ENCODE results near the gene RAPGEF6. TPM values are rescaled to one million over a fixed set of nuclear protein-coding genes. Genes with fewer than 3 reads are reported as not detected.

The RAPGEF6 gene
- total and polyA plus RNA-seq, 9 of the 15 experiments (the other 6 are each of a cell fraction or from before 2014, with no cell fraction given): 2.7 to 23.4 (median 12.7) TPM

- no peak for TF ChIP-seq ZFP1 (CRISPR knock-in tag; IDR thresholded peaks at IDR 0.05)
- TF ChIP-seq, protein P1, sequence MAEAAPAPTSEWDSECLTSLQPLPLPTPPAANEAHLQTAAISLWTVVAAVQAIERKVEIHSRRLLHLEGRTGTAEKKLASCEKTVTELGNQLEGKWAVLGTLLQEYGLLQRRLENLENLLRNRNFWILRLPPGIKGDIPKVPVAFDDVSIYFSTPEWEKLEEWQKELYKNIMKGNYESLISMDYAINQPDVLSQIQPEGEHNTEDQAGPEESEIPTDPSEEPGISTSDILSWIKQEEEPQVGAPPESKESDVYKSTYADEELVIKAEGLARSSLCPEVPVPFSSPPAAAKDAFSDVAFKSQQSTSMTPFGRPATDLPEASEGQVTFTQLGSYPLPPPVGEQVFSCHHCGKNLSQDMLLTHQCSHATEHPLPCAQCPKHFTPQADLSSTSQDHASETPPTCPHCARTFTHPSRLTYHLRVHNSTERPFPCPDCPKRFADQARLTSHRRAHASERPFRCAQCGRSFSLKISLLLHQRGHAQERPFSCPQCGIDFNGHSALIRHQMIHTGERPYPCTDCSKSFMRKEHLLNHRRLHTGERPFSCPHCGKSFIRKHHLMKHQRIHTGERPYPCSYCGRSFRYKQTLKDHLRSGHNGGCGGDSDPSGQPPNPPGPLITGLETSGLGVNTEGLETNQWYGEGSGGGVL (CRISPR knock-in tag; IDR thresholded peaks at IDR 0.05): no peak
- TF ChIP-seq ATF1 (CRISPR knock-in tag; IDR thresholded peaks at IDR 0.05): no peak
- TF ChIP-seq ATF1 (tag; IDR thresholded peaks at IDR 0.05): no peak
- no peak for TF ChIP-seq SMARCC2 (IDR thresholded peaks at IDR 0.05; ENCODE audit: low read depth)
- TF ChIP-seq CHD4 (IDR thresholded peaks at IDR 0.05; ENCODE audit: insufficient read depth, insufficient replicate concordance, low read depth, low read length, poor library complexity, severe bottlenecking): no peak
- TF ChIP-seq EHMT2 (IDR thresholded peaks at IDR 0.05): no peak
- no peak for TF ChIP-seq BCL6 (CRISPR knock-in tag; IDR thresholded peaks at IDR 0.05)
- TF ChIP-seq SAFB2 (IDR thresholded peaks at IDR 0.05; ENCODE audit: borderline replicate concordance, low read depth, low read length, severe bottlenecking): no peak
- TF ChIP-seq FIP1L1 (IDR thresholded peaks at IDR 0.05; ENCODE audit: low read depth, low read length, poor library complexity, severe bottlenecking): no peak
- TF ChIP-seq, protein P2, sequence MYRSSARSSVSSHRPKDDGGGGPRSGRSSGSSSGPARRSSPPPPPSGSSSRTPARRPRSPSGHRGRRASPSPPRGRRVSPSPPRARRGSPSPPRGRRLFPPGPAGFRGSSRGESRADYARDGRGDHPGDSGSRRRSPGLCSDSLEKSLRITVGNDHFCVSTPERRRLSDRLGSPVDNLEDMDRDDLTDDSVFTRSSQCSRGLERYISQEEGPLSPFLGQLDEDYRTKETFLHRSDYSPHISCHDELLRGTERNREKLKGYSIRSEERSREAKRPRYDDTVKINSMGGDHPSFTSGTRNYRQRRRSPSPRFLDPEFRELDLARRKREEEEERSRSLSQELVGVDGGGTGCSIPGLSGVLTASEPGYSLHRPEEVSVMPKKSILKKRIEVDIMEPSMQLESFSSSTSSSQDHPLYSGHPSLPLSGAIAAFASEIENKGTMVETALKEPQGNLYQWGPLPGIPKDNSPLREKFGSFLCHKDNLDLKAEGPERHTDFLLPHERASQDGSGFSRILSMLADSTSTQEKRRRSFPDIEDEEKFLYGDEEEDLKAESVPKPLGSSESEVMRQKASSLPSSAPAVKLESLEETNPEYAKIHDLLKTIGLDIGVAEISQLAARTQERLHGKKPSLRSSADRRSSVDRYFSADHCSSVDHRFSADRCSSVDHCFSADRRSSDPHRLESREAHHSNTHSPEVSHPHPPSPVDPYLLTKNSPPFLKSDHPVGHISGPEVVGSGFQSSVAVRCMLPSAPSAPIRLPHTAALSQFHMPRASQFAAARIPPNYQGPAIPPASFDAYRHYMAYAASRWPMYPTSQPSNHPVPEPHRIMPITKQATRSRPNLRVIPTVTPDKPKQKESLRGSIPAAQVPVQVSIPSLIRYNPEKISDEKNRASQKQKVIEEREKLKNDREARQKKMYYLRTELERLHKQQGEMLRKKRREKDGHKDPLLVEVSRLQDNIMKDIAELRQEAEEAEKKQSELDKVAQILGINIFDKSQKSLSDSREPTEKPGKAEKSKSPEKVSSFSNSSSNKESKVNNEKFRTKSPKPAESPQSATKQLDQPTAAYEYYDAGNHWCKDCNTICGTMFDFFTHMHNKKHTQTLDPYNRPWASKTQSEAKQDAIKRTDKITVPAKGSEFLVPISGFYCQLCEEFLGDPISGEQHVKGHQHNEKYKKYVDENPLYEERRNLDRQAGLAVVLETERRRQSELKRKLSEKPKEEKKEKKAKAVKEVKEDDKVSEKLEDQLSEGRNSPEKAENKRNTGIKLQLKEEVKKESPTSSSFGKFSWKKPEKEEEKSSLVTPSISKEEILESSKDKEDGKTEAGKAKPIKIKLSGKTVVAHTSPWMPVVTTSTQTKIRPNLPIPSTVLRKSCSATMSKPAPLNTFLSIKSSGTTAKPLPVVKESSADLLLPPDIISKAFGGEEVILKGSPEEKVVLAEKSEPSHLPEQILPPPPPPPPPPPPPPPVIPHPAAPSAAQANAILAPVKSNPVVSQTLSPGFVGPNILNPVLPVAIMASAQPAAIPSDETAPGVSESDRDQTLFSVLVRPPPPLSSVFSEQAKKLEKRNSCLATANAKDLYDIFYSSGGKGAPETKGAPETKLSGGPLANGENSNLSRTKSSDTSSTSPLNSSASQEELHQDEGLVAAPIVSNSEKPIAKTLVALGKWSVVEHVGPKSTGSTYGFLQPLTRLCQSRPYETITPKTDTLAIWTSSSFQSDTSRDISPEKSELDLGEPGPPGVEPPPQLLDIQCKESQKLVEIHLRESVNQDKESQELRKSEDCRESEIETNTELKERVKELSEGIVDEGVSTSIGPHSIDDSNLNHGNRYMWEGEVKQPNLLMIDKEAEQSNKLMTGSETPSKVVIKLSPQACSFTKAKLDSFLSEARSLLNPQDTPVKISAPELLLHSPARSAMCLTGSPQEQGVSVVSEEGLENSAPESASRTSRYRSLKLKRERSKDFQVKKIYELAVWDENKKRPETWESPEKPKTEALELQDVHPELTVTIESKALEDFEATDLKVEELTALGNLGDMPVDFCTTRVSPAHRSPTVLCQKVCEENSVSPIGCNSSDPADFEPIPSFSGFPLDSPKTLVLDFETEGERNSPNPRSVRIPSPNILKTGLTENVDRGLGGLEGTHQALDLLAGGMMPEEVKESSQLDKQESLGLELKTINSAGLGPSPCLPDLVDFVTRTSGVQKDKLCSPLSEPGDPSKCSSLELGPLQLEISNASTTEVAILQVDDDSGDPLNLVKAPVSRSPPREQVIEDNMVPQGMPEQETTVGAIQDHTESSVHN (IDR thresholded peaks at IDR 0.05; ENCODE audit: borderline replicate concordance in 1 of 2, low read depth in 1 of 2): no peak
- TF ChIP-seq MCM2 (IDR thresholded peaks at IDR 0.05; ENCODE audit: low read depth): no peak
- TF ChIP-seq GABPB1 (CRISPR knock-in tag; IDR thresholded peaks at IDR 0.05): no peak
- TF ChIP-seq FUS (optimal IDR thresholded peaks at IDR 0.05; ENCODE audit: low read depth, low read length): no peak
- no peak for TF ChIP-seq HMGXB4 (CRISPR knock-in tag; IDR thresholded peaks at IDR 0.05)
- TF ChIP-seq TBP (optimal IDR thresholded peaks at IDR 0.05; ENCODE audit: low read depth, low read length): no peak
- no peak for TF ChIP-seq ZNF780A (CRISPR knock-in tag; IDR thresholded peaks at IDR 0.05)
Observed at GRCh38 chr5:131671994-131672655, 37.1 kb upstream of the RAPGEF6 start (continued).

All from K562 (cell line).